HG02938 (cell line): Measurements from ENCODE around the gene ATPAF1.
"Not testable (repeated sequence)": the region's sequence is repeated elsewhere in the genome, so short reads cannot be mapped to it uniquely, and the experiment has no call there.

ENCODE experiments used
- ATAC-seq: cut with Tn5 transposase; IDR thresholded peaks from one replicate; pipeline ENCODE4 v1.9.1; 2021; ENCODE audit warnings: mild to moderate bottlenecking, moderate library complexity; ENCODE audit not compliant: unreplicated experiment

The ATPAF1 gene

GRCh38 chr1:46667782-46668760 lies at the start of gene ATPAF1:
Gene ATPAF1, minus strand, starts transcription at chr1:46668364. Its CDS starts 42 bp downstream, at chr1:46668322.
- ATAC-seq: peak; percentile 79

- ATAC-seq: no peak
Observed at GRCh38 chr1:46717654-46718053, 49.5 kb upstream of the ATPAF1 start.

- ATAC-seq: no peak
Observed at GRCh38 chr1:46714976-46715375, 46.8 kb upstream of the ATPAF1 start.

- ATAC-seq: no peak
Observed at GRCh38 chr1:46708121-46708520, 40.0 kb upstream of the ATPAF1 start.

GRCh38 chr1:46705408-46705807 lies 37.2 kb upstream of the ATPAF1 start:
- no peak for ATAC-seq

- ATAC-seq: no peak
Observed at GRCh38 chr1:46703927-46704641, 35.9 kb upstream of the ATPAF1 start.

- ATAC-seq: no peak
Observed at GRCh38 chr1:46699666-46700065, 31.5 kb upstream of the ATPAF1 start.

GRCh38 chr1:46697053-46697452 lies 28.9 kb upstream of the ATPAF1 start:
- ATAC-seq: no peak

GRCh38 chr1:46694676-46695075 lies 26.5 kb upstream of the ATPAF1 start:
- ATAC-seq: not testable (repeated sequence)

GRCh38 chr1:46692811-46693770 lies 24.9 kb upstream of the ATPAF1 start:
- ATAC-seq: no peak

GRCh38 chr1:46691997-46692790 lies 24.0 kb upstream of the ATPAF1 start:
- ATAC-seq: no peak

- no peak for ATAC-seq
Observed at GRCh38 chr1:46690931-46691421, 22.8 kb upstream of the ATPAF1 start.

GRCh38 chr1:46689897-46690296 lies 21.7 kb upstream of the ATPAF1 start:
- ATAC-seq: no peak

- ATAC-seq: no peak
Observed at GRCh38 chr1:46689356-46689755, 21.2 kb upstream of the ATPAF1 start.

- no peak for ATAC-seq
Observed at GRCh38 chr1:46687921-46688509, 19.9 kb upstream of the ATPAF1 start.

GRCh38 chr1:46687093-46687659 lies 19.0 kb upstream of the ATPAF1 start:
- no peak for ATAC-seq

- no peak for ATAC-seq
Observed at GRCh38 chr1:46686255-46686654, 18.1 kb upstream of the ATPAF1 start.

GRCh38 chr1:46684670-46685069 lies 16.5 kb upstream of the ATPAF1 start:
- ATAC-seq: no peak

- ATAC-seq: no peak
Observed at GRCh38 chr1:46682064-46682463, 13.9 kb upstream of the ATPAF1 start.
